GM12878 (cell line): Measurements from ENCODE around the gene TACR1. TPM values are rescaled to one million over a fixed set of nuclear protein-coding genes. Genes with fewer than 3 reads are reported as not detected.

ENCODE experiments used
- ATAC-seq: fragments of 200-7000 bp; cut with Tn5 transposase; 3 replicates; pipeline ENCODE4 v1.9.1; 2020; ENCODE audit warnings: mild to moderate bottlenecking, moderate library complexity
- BruUV-seq: library from RNA; stranded (reverse); fragments of 400-500 nt; replicated peaks from 2 replicates; lab custom pipeline; 2021; lab: Mats Ljungman, UMichigan
- CTCF ChIA-PET: fragments of 300-600 bp; sonication (Branson Sonifier 250); formaldehyde crosslinking; extraction: SDS; loops from one replicate; lab custom pipeline; 2021; ENCODE audit warnings: inconsistent platforms; lab: Yijun Ruan, JAX
- POLR2A ChIA-PET: fragments of 350-600 bp; formaldehyde crosslinking; extraction: SDS; loops from one replicate; lab custom pipeline; 2021; ENCODE audit warnings: inconsistent platforms; lab: Charles Lee
- RAD21 ChIA-PET: fragments of 300-600 bp; sonication (Branson Sonifier 250); formaldehyde crosslinking; loops from one replicate; lab custom pipeline; 2023; ENCODE audit warnings: antibody characterized with exemption; ENCODE audit not compliant: unreplicated experiment; lab: Charles Lee
- SMC1A ChIA-PET: fragments of 300-600 bp; sonication (Branson Sonifier 250); formaldehyde crosslinking; loops from one replicate; lab custom pipeline; 2023; ENCODE audit not compliant: unreplicated experiment, uncharacterized antibody; lab: Charles Lee
- DNase-seq: peaks from one replicate; pipeline ENCODE4 v3.0.0-alpha.2; 2011; ENCODE audit warnings: low read depth, low spot score
- FAIRE-seq: peaks from 3 replicates; lab custom pipeline; 2011; peaks lifted over from hg19 to GRCh38; lab: Jason Lieb, UNC
- H2AFZ ChIP-seq: 2 replicates; pipeline ENCODE4 v1.6.0; 2011; ENCODE audit warnings: low read depth, low read length, control low read depth; ENCODE audit not compliant: control insufficient read depth
- H3K27ac ChIP-seq: 2 replicates; pipeline ENCODE4 v1.5.1; 2011; ENCODE audit warnings: control low read depth; ENCODE audit not compliant: control insufficient read depth, insufficient read depth
- H3K27me3 ChIP-seq, 2 experiments: replicated peaks in 1 of 2; 2 replicates each; pipeline versions ENCODE4 v1.6.0 to v1.6.1; 2011; ENCODE audit warnings: low read length in 1 of 2; ENCODE audit not compliant: control insufficient read depth in 2 of 2, insufficient read depth in 2 of 2
- H3K36me3 ChIP-seq, 2 experiments: 2 replicates each; pipeline ENCODE4 v1.5.1; 2011; ENCODE audit warnings: low read length in 1 of 2; ENCODE audit not compliant: control insufficient read depth in 2 of 2, insufficient read depth in 2 of 2
- H3K4me1 ChIP-seq: 2 replicates; pipeline ENCODE4 v1.6.1; 2011; ENCODE audit warnings: mild to moderate bottlenecking, low read length, moderate library complexity, mixed read lengths; ENCODE audit not compliant: control insufficient read depth, insufficient read depth
- H3K4me2 ChIP-seq: 2 replicates; pipeline ENCODE4 v1.6.0; 2011; ENCODE audit warnings: control low read depth; ENCODE audit not compliant: control insufficient read depth, insufficient read depth
- H3K4me3 ChIP-seq: fragments of 200-600 bp; sonication (generic); 2 replicates; pipeline ENCODE4 v1.5.1; 2016
- H3K79me2 ChIP-seq: 2 replicates; pipeline ENCODE4 v1.6.0; 2011; ENCODE audit warnings: low read length; ENCODE audit not compliant: control insufficient read depth, insufficient read depth
- H3K9ac ChIP-seq: 2 replicates; pipeline ENCODE4 v1.8.0; 2011; ENCODE audit warnings: low read length, control low read depth, mixed read lengths; ENCODE audit not compliant: control insufficient read depth, insufficient read depth
- H3K9me3 ChIP-seq: replicated peaks from 3 replicates; pipeline ENCODE4 v1.5.1; 2011; ENCODE audit warnings: mild to moderate bottlenecking, low read length; ENCODE audit not compliant: control insufficient read depth, insufficient read depth
- H4K20me1 ChIP-seq: 2 replicates; pipeline ENCODE4 v1.6.0; 2011; ENCODE audit not compliant: control insufficient read depth, insufficient read depth
- CEBPB ChIP-seq, 2 experiments: fragments of 150-350 bp in 1 of 2; IDR thresholded peaks; 2 replicates each; pipeline ENCODE4 v1.6.1; 2012 to 2014; ENCODE audit warnings: low read depth in 2 of 2, low read length in 2 of 2, borderline replicate concordance in 1 of 2, inconsistent platforms in 1 of 2
- RAD21 ChIP-seq: IDR thresholded peaks from 2 replicates; pipeline ENCODE4 v1.6.1; 2011; ENCODE audit warnings: mild to moderate bottlenecking, low read depth, low read length, moderate library complexity; ENCODE audit not compliant: insufficient read depth
- SMC3 ChIP-seq: IDR thresholded peaks from 2 replicates; pipeline ENCODE4 v1.6.1; 2011; ENCODE audit warnings: low read length, improper control_type of control experiment, borderline replicate concordance
- STAT1 ChIP-seq: fragments of 450-650 bp; conservative IDR thresholded peaks from 2 replicates; pipeline ENCODE4 v1.6.1; 2014; ENCODE audit warnings: antibody characterized with exemption, mild to moderate bottlenecking
- ZNF217 ChIP-seq: fragments of 450-650 bp; IDR thresholded peaks from 2 replicates; pipeline ENCODE4 v1.6.1; 2017; ENCODE audit warnings: antibody characterized with exemption, mild to moderate bottlenecking
- ZSCAN29 ChIP-seq: fragments of 450-650 bp; IDR thresholded peaks from 2 replicates; pipeline ENCODE4 v1.6.1; 2017; ENCODE audit warnings: mild to moderate bottlenecking, moderate library complexity
- WGBS: methylation state at CpG from one replicate; pipeline ENCODE4 v1.1.6; 2016; ENCODE audit warnings: low lambda C conversion rate; ENCODE audit not compliant: insufficient replicate concordance, insufficient coverage; ENCODE audit errors: missing lambda C conversion rate; 5-methylcytosine and 5-hydroxymethylcytosine counted together
- in situ Hi-C: fragments of 300-500 bp; cut with MboI; formaldehyde crosslinking; loops from 9 replicates; pipeline ENCODE4 v1.14.3; 2018; ENCODE audit warnings: mixed read lengths
- intact Hi-C: fragments of 100-400 bp; cut with micrococcal nuclease; formaldehyde crosslinking; loops from one replicate; pipeline ENCODE4 v1.14.2; 2022; ENCODE audit not compliant: unreplicated experiment
- polyA plus RNA-seq, 11 experiments: library from polyadenylated mRNA; depleted of rRNA in 4 of 11; unstranded in 6 of 11; stranded (reverse) in 5 of 11; fragments of >200 nt; fragmentation: Nextera tagmentation in 4 of 11; fragmentation: Illumina TruSeq in 1 of 11; extraction: Ambion mirVana in 4 of 11; extraction: Trizol in 1 of 11; gene quantifications; 1 replicate in 1 of 11; 2 replicates in 10 of 11; pipeline versions ENCODE4 v1.2.1 to v1.2.3, GENCODE V29; 2011 to 2016; ENCODE audit warnings: inconsistent platforms in 2 of 11, missing spikeins in 2 of 11, low read depth in 1 of 11
- total RNA-seq, 4 experiments: library from RNA; depleted of rRNA in 3 of 4; stranded (reverse); fragments of >200 nt in 3 of 4; fragmentation: Illumina TruSeq in 1 of 4; extraction: Trizol in 1 of 4; gene quantifications; 2 replicates each; pipeline versions ENCODE4 v1.2.1 to v1.2.3, GENCODE V29; 2013 to 2021
- TF ChIP-seq, protein P1 (sequence below): IDR thresholded peaks from 2 replicates; pipeline ENCODE4 v1.6.1; 2011; ENCODE audit warnings: borderline replicate concordance, low read depth, mild to moderate bottlenecking, moderate library complexity, mixed read lengths, low read length; ENCODE audit not compliant: insufficient read depth; ENCODE audit errors: extremely low read length
- TF ChIP-seq, protein P2 (sequence below): fragments of 450-650 bp; IDR thresholded peaks from 2 replicates; pipeline ENCODE4 v1.6.1; 2014; ENCODE audit warnings: mild to moderate bottlenecking
- TF ChIP-seq, protein P3 (sequence below), 3 experiments: IDR thresholded peaks in 2 of 3; conservative IDR thresholded peaks in 1 of 3; 2 replicates each; pipeline ENCODE4 v1.5.1; 2011; ENCODE audit warnings: low read depth in 3 of 3, low read length in 3 of 3, mild to moderate bottlenecking in 3 of 3, control low read depth in 2 of 3, moderate library complexity in 2 of 3, inconsistent platforms in 1 of 3, mixed read lengths in 1 of 3; ENCODE audit not compliant: control insufficient read depth in 2 of 3, insufficient read depth in 1 of 3; ENCODE audit errors: extremely low read depth in 1 of 3

The TACR1 gene
- total and polyA plus RNA-seq, 10 of the 15 experiments (the other 5 are each of a cell fraction or from before 2014, with no cell fraction given), result 0.04 to 1.4 (median 0.15) TPM

DNA sequence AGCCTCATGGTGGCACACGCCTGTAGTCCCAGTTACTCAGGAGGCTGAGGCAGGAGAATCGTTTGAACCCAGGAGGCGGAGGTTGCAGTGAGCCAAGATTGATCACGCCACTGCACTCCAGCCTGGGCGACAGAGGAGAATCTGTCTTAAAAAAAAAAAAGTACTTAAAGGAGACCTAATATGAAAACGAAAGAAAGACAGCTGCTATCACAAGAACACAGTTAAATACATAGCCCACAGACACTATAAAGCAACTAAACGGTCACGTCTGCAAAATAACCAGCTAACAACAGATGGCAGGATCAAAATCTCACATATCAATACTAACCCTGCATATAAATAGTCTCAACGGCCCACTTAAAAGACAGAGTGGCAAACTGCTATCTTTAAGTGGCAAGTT is 43.9 kb upstream of the TACR1 start (continued):
- TF ChIP-seq, protein P1, sequence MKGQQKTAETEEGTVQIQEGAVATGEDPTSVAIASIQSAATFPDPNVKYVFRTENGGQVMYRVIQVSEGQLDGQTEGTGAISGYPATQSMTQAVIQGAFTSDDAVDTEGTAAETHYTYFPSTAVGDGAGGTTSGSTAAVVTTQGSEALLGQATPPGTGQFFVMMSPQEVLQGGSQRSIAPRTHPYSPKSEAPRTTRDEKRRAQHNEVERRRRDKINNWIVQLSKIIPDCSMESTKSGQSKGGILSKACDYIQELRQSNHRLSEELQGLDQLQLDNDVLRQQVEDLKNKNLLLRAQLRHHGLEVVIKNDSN, result no peak
- TF ChIP-seq, protein P2, sequence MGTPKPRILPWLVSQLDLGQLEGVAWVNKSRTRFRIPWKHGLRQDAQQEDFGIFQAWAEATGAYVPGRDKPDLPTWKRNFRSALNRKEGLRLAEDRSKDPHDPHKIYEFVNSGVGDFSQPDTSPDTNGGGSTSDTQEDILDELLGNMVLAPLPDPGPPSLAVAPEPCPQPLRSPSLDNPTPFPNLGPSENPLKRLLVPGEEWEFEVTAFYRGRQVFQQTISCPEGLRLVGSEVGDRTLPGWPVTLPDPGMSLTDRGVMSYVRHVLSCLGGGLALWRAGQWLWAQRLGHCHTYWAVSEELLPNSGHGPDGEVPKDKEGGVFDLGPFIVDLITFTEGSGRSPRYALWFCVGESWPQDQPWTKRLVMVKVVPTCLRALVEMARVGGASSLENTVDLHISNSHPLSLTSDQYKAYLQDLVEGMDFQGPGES, result no peak
- TF ChIP-seq CEBPB (IDR thresholded peaks at IDR 0.05; ENCODE audit: borderline replicate concordance in 1 of 2, low read depth in 2 of 2, low read length in 2 of 2) (no peak), ZSCAN29 (no peak)

DNA sequence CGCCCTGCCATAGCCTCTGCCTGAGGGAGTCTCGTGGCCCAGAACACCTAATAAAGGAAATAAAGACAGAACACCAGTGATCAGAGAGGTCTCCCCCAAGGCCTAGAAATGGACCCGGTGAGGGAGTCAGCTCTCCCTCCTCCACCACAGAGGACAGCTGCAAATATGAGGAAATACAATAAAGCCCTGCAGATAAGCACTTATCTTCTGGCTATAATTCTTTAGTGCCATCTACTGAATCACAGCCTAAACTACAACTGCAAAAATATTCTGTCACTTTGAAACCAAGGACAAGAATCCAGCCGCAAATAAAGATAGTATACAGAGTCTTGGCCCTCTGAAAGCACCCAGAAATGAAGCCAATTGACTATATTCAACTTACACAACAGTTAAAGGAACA is 42.4 kb upstream of the TACR1 start:
- Histone ChIP-seq H3K27ac (no peak overlapping the region), H3K9ac (no peak overlapping the region), H3K9me3 (peaks cover 2% of the 10 kb centered on the region; the same call in 2 of the 3 replicates), H3K4me3 (no peak overlapping the region), H3K27me3 (no peaks in the 10 kb centered on the region), H3K4me2 (no peak overlapping the region), H3K79me2 (no peaks in the 10 kb centered on the region), H2AFZ (no peak overlapping the region), H3K4me1 (no peaks in the 10 kb centered on the region), H3K36me3 (no peaks in the 10 kb centered on the region), H4K20me1 (no peaks in the 10 kb centered on the region)
- FAIRE-seq (no peak), ATAC-seq (0 out of 3 replicates have a peak, but pooled peaks have one; percentile 14), DNase-seq (no peak)
- in situ Hi-C loops (no loop called here), intact Hi-C loops (loop anchor here (2.0 kb wide), 1 partner anchor 189 kb away; no protein-coding TSS in a partner anchor)
- BruUV-seq, result no TSS peak
- ChIA-PET POLR2A (interaction anchor here (0.6 to 0.8 kb wide), 2 partner anchors 96 to 406 kb away, joined by 3 read pairs; no protein-coding TSS in a partner anchor), CTCF (interaction anchor here (0.6 to 1.8 kb wide), 12 partner anchors 11 to 367 kb away, joined by 3 to 6 read pairs (median 3); partner anchors contain the start of gene TACR1), RAD21 (interaction anchor here (1.6 to 1.7 kb wide), 2 partner anchors 142 to 323 kb away, joined by 4 to 5 read pairs; no protein-coding TSS in a partner anchor), SMC1A (interaction anchor here (0.8 to 1.7 kb wide), 6 partner anchors 12 to 323 kb away, joined by 3 to 5 read pairs (median 4); no protein-coding TSS in a partner anchor)
- TF ChIP-seq, protein P3, sequence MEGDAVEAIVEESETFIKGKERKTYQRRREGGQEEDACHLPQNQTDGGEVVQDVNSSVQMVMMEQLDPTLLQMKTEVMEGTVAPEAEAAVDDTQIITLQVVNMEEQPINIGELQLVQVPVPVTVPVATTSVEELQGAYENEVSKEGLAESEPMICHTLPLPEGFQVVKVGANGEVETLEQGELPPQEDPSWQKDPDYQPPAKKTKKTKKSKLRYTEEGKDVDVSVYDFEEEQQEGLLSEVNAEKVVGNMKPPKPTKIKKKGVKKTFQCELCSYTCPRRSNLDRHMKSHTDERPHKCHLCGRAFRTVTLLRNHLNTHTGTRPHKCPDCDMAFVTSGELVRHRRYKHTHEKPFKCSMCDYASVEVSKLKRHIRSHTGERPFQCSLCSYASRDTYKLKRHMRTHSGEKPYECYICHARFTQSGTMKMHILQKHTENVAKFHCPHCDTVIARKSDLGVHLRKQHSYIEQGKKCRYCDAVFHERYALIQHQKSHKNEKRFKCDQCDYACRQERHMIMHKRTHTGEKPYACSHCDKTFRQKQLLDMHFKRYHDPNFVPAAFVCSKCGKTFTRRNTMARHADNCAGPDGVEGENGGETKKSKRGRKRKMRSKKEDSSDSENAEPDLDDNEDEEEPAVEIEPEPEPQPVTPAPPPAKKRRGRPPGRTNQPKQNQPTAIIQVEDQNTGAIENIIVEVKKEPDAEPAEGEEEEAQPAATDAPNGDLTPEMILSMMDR (IDR thresholded peaks at IDR 0.05 in 2 of 3, conservative IDR thresholded peaks at IDR 0.05 in 1 of 3; ENCODE audit: control insufficient read depth in 2 of 3, extremely low read depth in 1 of 3, insufficient read depth in 1 of 3, low read depth in 3 of 3, low read length in 3 of 3), result peak; percentile 20 to 46 (median 30); a peak in 5 of 6 replicates
- TF ChIP-seq STAT1 (no peak), RAD21 (peak; percentile 63), ZNF217 (no peak), SMC3 (peak; percentile 18; the same call in 1 of the 2 replicates)
- WGBS, result 38% methylated on average over 4 of the region's 4 CpGs
